Measurements from ENCODE around the gene ITFG1. TPM values are rescaled to one million over a fixed set of nuclear protein-coding genes. Genes with fewer than 3 reads are reported as not detected.

Gene ITFG1
- total RNA-seq, 1 donor from 2014 or later, result 56.7 TPM

GRCh38 chr16:47244206-47244605, 216.7 kb downstream of the ITFG1 start:
- Histone ChIP-seq H3K27ac (no peak overlapping the region), H3K4me1 (no peaks in the 10 kb centered on the region), H3K9me3 (no peaks in the 10 kb centered on the region), H3K36me3 (no peaks in the 10 kb centered on the region), H3K27me3 (no peaks in the 10 kb centered on the region), H3K4me3 (no peak overlapping the region)
- DNase-seq (ENCODE audit: low spot score in 2 of 2), result no peak
- TF ChIP-seq CTCF (IDR thresholded peaks at IDR 0.05), result no peak
- intact Hi-C loops (cut with DNase I), result no loop called here

GRCh38 chr16:47241061-47241460, 219.8 kb downstream of the ITFG1 start:
- H3K27me3 ChIP-seq, result no peaks in the 10 kb centered on the region
- TF ChIP-seq CTCF (IDR thresholded peaks at IDR 0.05), result no peak
- no peak overlapping the region for H3K27ac ChIP-seq
- H3K9me3 ChIP-seq, result no peaks in the 10 kb centered on the region
- H3K36me3 ChIP-seq, result peaks cover 0 to 13% of the 10 kb centered on the region in 2 donors
- no peak for DNase-seq (ENCODE audit: low spot score in 2 of 2)
- H3K4me1 ChIP-seq, result no peaks in the 10 kb centered on the region
- H3K4me3 ChIP-seq, result no peak overlapping the region
- intact Hi-C loops (cut with DNase I), result no loop called here

GRCh38 chr16:47236716-47237115, 224.1 kb downstream of the ITFG1 start:
- Histone ChIP-seq H3K9me3 (no peaks in the 10 kb centered on the region), H3K4me3 (no peak overlapping the region), H3K36me3 (peaks cover 2 to 13% of the 10 kb centered on the region in 2 donors), H3K4me1 (no peaks in the 10 kb centered on the region), H3K27me3 (no peaks in the 10 kb centered on the region), H3K27ac (no peak overlapping the region)
- intact Hi-C loops (cut with DNase I), result no loop called here
- TF ChIP-seq CTCF (IDR thresholded peaks at IDR 0.05), result no peak
- no peak for DNase-seq (ENCODE audit: low spot score in 2 of 2)

GRCh38 chr16:47230296-47230695, 230.6 kb downstream of the ITFG1 start:
- intact Hi-C loops (cut with DNase I), result no loop called here
- DNase-seq (ENCODE audit: low spot score in 2 of 2), result no peak

GRCh38 chr16:47229053-47230050, 231.5 kb downstream of the ITFG1 start:
- DNase-seq (ENCODE audit: low spot score in 2 of 2), result no peak
- Histone ChIP-seq H3K36me3 (peaks cover 0 to 11% of the 10 kb centered on the region in 2 donors), H3K27me3 (no peaks in the 10 kb centered on the region), H3K9me3 (no peaks in the 10 kb centered on the region), H3K27ac (no peak overlapping the region), H3K4me3 (no peak overlapping the region), H3K4me1 (no peaks in the 10 kb centered on the region)
- TF ChIP-seq CTCF (IDR thresholded peaks at IDR 0.05), result no peak
- intact Hi-C loops (cut with DNase I), result no loop called here

More at GRCh38 chr16:47230296-47230695, 230.6 kb downstream of the ITFG1 start:
- TF ChIP-seq CTCF (IDR thresholded peaks at IDR 0.05), result no peak
- no peak overlapping the region for H3K4me3 ChIP-seq
- no peaks in the 10 kb centered on the region for H3K27me3 ChIP-seq
- H3K27ac ChIP-seq, result no peak overlapping the region
- peaks cover 0 to 11% of the 10 kb centered on the region in 2 donors for H3K36me3 ChIP-seq
- no peaks in the 10 kb centered on the region for H3K9me3 ChIP-seq
- no peaks in the 10 kb centered on the region for H3K4me1 ChIP-seq

All from ascending aorta (tissue), 2 donors.